Fibroblast of lung (primary cell): ENCODE measurements around the gene ADARB1. TPM values are rescaled to one million over a fixed set of nuclear protein-coding genes. Genes with fewer than 3 reads are reported as not detected.

ENCODE experiments used
- DNase-seq, 2 donors: peaks; one replicate each; pipeline versions ENCODE4 v3.0.0 to v3.0.0-alpha.2; 2010; ENCODE audit warnings: low read depth in 2 of 2
- H2AFZ ChIP-seq: 2 replicates; pipeline ENCODE4 v1.5.1; 2012; ENCODE audit warnings: low read length, control low read depth, inconsistent platforms
- H3K27ac ChIP-seq: 2 replicates; pipeline ENCODE4 v1.5.1; 2011; ENCODE audit warnings: low read length, control low read depth; ENCODE audit not compliant: insufficient read depth
- H3K27me3 ChIP-seq: 2 replicates; pipeline ENCODE4 v1.5.1; 2011; ENCODE audit warnings: mild to moderate bottlenecking, low read length; ENCODE audit not compliant: control insufficient read depth, insufficient read depth
- H3K36me3 ChIP-seq: 2 replicates; pipeline ENCODE4 v1.5.1; 2011; ENCODE audit warnings: low read length; ENCODE audit not compliant: control insufficient read depth, insufficient read depth
- H3K4me1 ChIP-seq: 2 replicates; pipeline ENCODE4 v1.5.1; 2011; ENCODE audit warnings: low read length; ENCODE audit not compliant: control insufficient read depth, insufficient read depth; ENCODE audit errors: extremely low read depth
- H3K4me2 ChIP-seq: 2 replicates; pipeline ENCODE4 v1.5.1; 2011; ENCODE audit warnings: low read length, control low read depth; ENCODE audit not compliant: insufficient read depth; ENCODE audit errors: extremely low read depth
- H3K4me3 ChIP-seq, 4 experiments: fragments of 200-600 bp in 1 of 4; sonication (generic) in 1 of 4; replicated peaks in 1 of 4; 2 replicates each; pipeline ENCODE4 v1.5.1; 2011 to 2016; ENCODE audit warnings: low read length in 4 of 4, low read depth in 3 of 4, mild to moderate bottlenecking in 3 of 4, control low read depth in 2 of 4, inconsistent platforms in 1 of 4, mixed read lengths in 1 of 4; ENCODE audit not compliant: insufficient read depth in 1 of 4; ENCODE audit errors: control extremely low read depth in 1 of 4
- H3K79me2 ChIP-seq: 2 replicates; pipeline ENCODE4 v1.5.1; 2012; ENCODE audit warnings: mild to moderate bottlenecking, low read length, inconsistent platforms; ENCODE audit not compliant: control insufficient read depth, insufficient read depth
- H3K9ac ChIP-seq: 2 replicates; pipeline ENCODE4 v1.5.1; 2011; ENCODE audit warnings: mild to moderate bottlenecking, low read length, control low read depth; ENCODE audit not compliant: insufficient read depth
- H3K9me3 ChIP-seq: 2 replicates; pipeline ENCODE4 v1.5.1; 2012; ENCODE audit warnings: low read depth, low read length; ENCODE audit not compliant: control insufficient read depth, insufficient read depth
- H4K20me1 ChIP-seq: 2 replicates; pipeline ENCODE4 v1.5.1; 2011; ENCODE audit warnings: low read length; ENCODE audit not compliant: control insufficient read depth, insufficient read depth; ENCODE audit errors: extremely low read depth
- CTCF ChIP-seq, 2 donors: IDR thresholded peaks in 1 of 2; conservative IDR thresholded peaks in 1 of 2; 1 replicate in 1 of 2; 2 replicates in 1 of 2; pipeline ENCODE4 v1.5.1; 2011 to 2012; ENCODE audit warnings: low read length in 2 of 2, control low read depth in 1 of 2, inconsistent platforms in 1 of 2, low read depth in 1 of 2, mild to moderate bottlenecking in 1 of 2
- EZH2 ChIP-seq: IDR thresholded peaks from 2 replicates; pipeline ENCODE4 v1.5.1; 2012; ENCODE audit warnings: low read length, control low read depth, mild to moderate bottlenecking; ENCODE audit errors: missing control alignments
- polyA plus RNA-seq, 2 donors: library from polyadenylated mRNA; depleted of rRNA in 1 of 2; stranded (reverse) in 1 of 2; unstranded in 1 of 2; fragments of >200 nt; gene quantifications; 2 replicates each; pipeline ENCODE4 v1.2.1, GENCODE V29; 2011 to 2012; ENCODE audit warnings: missing spikeins in 1 of 2
- total RNA-seq: library from RNA; depleted of rRNA; stranded (reverse); fragments of >200 nt; gene quantifications from 2 replicates; pipeline ENCODE4 v1.2.1, GENCODE V29; 2014

ADARB1 gene
- total and polyA plus RNA-seq, 2 donors (not counting 1 experiment from before 2014, with no cell fraction given): 20.2 to 25.3 TPM

DNA sequence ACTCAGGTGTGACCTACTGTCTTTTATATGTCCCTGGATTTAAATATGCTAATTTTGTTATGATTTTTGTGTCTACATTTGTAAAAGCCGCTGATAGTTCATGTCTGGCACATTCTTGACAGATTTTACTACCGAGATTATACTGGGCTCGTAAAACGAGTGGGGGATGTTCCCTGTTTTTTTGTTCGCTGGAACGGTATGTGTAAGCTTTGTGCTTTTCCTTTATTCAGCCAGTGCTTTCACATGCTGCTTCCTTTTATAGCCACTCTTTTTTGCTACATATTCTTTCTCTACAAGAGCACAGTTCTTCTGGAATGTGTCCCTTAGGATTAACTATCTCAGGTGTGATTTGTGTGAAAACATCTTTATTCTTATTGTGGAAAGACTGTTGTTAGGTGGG is 46.6 kb downstream of the ADARB1 start:
- Histone ChIP-seq H3K9me3 (no peaks in the 10 kb centered on the region), H2AFZ (no peak overlapping the region), H3K9ac (no peak overlapping the region), H4K20me1 (peaks cover 3% of the 10 kb centered on the region), H3K27ac (no peak overlapping the region), H3K27me3 (peaks cover 3% of the 10 kb centered on the region), H3K4me1 (no peaks in the 10 kb centered on the region), H3K4me2 (no peak overlapping the region), H3K4me3 (no peak overlapping the region), H3K36me3 (no peaks in the 10 kb centered on the region), H3K79me2 (no peaks in the 10 kb centered on the region)
- no peak for TF ChIP-seq EZH2
- TF ChIP-seq CTCF (conservative IDR thresholded peaks at IDR 0.05 in 1 of 2, IDR thresholded peaks at IDR 0.05 in 1 of 2; ENCODE audit: low read depth in 1 of 2, low read length in 2 of 2): no peak
- DNase-seq: no peak

DNA sequence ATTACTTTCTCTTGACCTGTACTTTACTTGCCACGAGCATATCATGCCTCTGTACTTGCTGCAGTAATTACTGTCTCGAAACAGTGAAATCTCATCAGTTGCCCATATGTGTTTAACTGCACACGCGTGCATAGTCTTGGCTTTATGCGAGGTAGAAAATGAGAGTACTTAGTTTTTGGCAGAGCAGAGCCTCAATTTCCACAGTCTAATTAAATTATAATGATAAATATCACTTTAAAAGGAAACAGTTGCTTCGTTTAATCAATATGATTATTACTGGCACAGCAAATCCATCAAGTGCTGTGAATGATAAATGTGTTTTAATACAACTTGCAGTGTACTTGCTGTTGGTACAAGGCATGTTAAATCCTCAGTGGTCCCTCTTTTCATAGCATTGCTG is 47.6 kb downstream of the ADARB1 start:
- H3K79me2 ChIP-seq: no peaks in the 10 kb centered on the region
- no peaks in the 10 kb centered on the region for H3K4me1 ChIP-seq
- no peaks in the 10 kb centered on the region for H3K36me3 ChIP-seq
- no peak for DNase-seq
- H3K9me3 ChIP-seq: no peaks in the 10 kb centered on the region
- H3K4me3 ChIP-seq: no peak overlapping the region
- H3K4me2 ChIP-seq: no peak overlapping the region
- H3K27ac ChIP-seq: no peak overlapping the region
- peaks cover 3% of the 10 kb centered on the region for H3K27me3 ChIP-seq
- peaks cover 3% of the 10 kb centered on the region for H4K20me1 ChIP-seq
- H2AFZ ChIP-seq: no peak overlapping the region
- H3K9ac ChIP-seq: no peak overlapping the region
- no peak for TF ChIP-seq CTCF (conservative IDR thresholded peaks at IDR 0.05 in 1 of 2, IDR thresholded peaks at IDR 0.05 in 1 of 2; ENCODE audit: low read depth in 1 of 2, low read length in 2 of 2)
- no peak for TF ChIP-seq EZH2

DNA sequence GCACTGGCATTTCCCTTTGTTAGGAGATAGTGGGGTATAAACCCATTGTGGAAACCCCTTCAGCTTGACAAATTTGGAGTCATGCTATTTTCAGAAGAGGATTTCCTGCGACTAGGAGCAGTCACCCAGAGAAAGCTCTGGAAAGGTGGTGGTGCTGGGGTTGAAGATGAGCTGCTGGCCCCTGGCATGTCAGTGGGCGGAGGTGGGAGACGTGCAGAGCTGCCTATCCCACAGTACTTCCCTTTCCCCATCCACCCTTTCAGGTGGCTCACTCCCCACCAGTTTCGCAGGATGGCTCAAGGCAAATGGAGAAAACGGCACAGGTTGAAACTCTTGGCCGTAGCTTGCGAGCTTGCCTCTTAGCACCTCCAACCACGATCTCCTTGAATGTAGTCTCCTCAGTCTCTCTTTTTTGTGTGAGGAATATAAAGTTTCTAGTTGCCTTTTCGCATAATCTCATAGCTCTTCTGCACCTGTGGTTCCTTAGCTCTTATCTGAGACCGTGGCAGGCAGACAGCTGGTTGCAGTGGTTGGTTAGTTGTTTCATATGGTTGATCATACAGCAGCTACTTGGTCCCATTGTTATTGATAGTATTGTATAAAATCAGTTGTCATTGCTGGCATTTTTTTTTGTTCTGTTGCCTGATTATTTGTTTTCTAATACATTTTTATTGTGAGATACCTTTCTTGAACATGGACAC is 48.2 kb downstream of the ADARB1 start:
- Histone ChIP-seq H3K27ac (no peak overlapping the region), H3K79me2 (no peaks in the 10 kb centered on the region), H3K4me1 (no peaks in the 10 kb centered on the region), H3K9ac (no peak overlapping the region), H3K4me3 (no peak overlapping the region), H3K36me3 (no peaks in the 10 kb centered on the region), H3K4me2 (no peak overlapping the region), H3K27me3 (peaks cover 3% of the 10 kb centered on the region), H3K9me3 (no peaks in the 10 kb centered on the region), H4K20me1 (peaks cover 3% of the 10 kb centered on the region), H2AFZ (no peak overlapping the region)
- TF ChIP-seq EZH2: no peak
- TF ChIP-seq CTCF (conservative IDR thresholded peaks at IDR 0.05 in 1 of 2, IDR thresholded peaks at IDR 0.05 in 1 of 2; ENCODE audit: low read depth in 1 of 2, low read length in 2 of 2): no peak
- no peak for DNase-seq
